DND-41 (cell line): ENCODE data around the gene FLAD1.

Source experiments
- EZH2 ChIP-seq: IDR thresholded peaks from 3 replicates; pipeline ENCODE4 v1.6.1; 2012; ENCODE audit warnings: borderline replicate concordance, low read depth, mild to moderate bottlenecking, moderate library complexity, low read length, inconsistent platforms; ENCODE audit not compliant: severe bottlenecking
- TF ChIP-seq, protein P1 (sequence below): IDR thresholded peaks from 2 replicates; pipeline ENCODE4 v1.5.1; 2012; ENCODE audit warnings: borderline replicate concordance, low read length, moderate library complexity, mild to moderate bottlenecking; ENCODE audit not compliant: poor library complexity, severe bottlenecking; ENCODE audit errors: extremely low read depth

GRCh38 chr1:155012776-155013602 is 29.8 kb downstream of the FLAD1 start:
- TF ChIP-seq, protein P1, sequence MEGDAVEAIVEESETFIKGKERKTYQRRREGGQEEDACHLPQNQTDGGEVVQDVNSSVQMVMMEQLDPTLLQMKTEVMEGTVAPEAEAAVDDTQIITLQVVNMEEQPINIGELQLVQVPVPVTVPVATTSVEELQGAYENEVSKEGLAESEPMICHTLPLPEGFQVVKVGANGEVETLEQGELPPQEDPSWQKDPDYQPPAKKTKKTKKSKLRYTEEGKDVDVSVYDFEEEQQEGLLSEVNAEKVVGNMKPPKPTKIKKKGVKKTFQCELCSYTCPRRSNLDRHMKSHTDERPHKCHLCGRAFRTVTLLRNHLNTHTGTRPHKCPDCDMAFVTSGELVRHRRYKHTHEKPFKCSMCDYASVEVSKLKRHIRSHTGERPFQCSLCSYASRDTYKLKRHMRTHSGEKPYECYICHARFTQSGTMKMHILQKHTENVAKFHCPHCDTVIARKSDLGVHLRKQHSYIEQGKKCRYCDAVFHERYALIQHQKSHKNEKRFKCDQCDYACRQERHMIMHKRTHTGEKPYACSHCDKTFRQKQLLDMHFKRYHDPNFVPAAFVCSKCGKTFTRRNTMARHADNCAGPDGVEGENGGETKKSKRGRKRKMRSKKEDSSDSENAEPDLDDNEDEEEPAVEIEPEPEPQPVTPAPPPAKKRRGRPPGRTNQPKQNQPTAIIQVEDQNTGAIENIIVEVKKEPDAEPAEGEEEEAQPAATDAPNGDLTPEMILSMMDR: no peak
- no peak for TF ChIP-seq EZH2
